Dermis microvascular lymphatic vessel endothelial cell (primary cell): ENCODE results near the gene IL34. TPM values are rescaled to one million over a fixed set of nuclear protein-coding genes. Genes with fewer than 3 reads are reported as not detected.
"Not testable (repeated sequence)": the region's sequence is repeated elsewhere in the genome, so short reads cannot be mapped to it uniquely, and the experiment has no call there.

Experiments used
- DNase-seq, 2 donors: peaks; one replicate each; pipeline versions ENCODE4 v3.0.0 to v3.0.0-alpha.2; 2010; ENCODE audit warnings: low read depth in 2 of 2
- total RNA-seq: library from RNA; depleted of rRNA; stranded (reverse); fragments of >200 nt; gene quantifications from 2 replicates; pipeline ENCODE4 v1.2.1, GENCODE V29; 2014

IL34 gene
- 4.9 and 6.7 TPM in 2 replicates for total RNA-seq

- peak; percentile 58 to 59 for DNase-seq
These were observed at the start of gene IL34 for GRCh38 chr16:70646260-70647241. Gene IL34, plus strand, starts transcription at chr16:70646559. Its CDS starts 389 bp downstream, at chr16:70646948.

DNA sequence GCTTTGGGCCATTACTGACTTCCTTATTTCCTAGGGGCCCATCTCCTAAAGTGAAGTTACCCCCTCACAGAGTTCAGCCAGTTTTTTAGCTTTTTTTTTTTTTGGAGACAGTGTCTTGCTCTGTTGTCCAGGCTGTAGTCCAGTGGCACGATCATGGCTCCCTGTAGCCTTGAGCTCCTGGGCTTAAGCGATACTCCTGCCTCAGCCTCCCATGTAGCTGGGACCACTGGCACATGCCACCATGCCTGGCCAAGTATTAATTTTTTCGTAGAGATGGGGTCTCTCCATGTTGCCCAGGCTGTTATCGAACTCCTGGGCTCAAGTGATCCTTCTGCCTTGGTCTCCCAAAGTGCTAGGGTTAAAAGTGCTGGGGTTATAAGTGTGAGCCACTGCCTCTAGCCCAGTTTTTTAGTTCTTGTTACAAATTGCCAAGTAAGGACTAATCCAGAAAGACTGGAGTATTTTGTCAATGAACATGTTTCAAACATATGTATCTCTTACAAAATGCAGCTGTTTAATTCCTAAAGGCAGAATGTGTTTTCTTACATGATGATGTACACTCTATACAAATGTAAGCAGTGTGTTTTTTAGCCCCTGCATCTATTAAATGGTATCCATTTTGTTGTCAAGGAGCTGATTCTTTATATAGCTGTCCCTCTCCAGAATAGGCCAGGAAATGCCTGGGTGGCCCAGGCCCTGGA is 49.1 kb upstream of the IL34 start:
- DNase-seq = no peak

DNA sequence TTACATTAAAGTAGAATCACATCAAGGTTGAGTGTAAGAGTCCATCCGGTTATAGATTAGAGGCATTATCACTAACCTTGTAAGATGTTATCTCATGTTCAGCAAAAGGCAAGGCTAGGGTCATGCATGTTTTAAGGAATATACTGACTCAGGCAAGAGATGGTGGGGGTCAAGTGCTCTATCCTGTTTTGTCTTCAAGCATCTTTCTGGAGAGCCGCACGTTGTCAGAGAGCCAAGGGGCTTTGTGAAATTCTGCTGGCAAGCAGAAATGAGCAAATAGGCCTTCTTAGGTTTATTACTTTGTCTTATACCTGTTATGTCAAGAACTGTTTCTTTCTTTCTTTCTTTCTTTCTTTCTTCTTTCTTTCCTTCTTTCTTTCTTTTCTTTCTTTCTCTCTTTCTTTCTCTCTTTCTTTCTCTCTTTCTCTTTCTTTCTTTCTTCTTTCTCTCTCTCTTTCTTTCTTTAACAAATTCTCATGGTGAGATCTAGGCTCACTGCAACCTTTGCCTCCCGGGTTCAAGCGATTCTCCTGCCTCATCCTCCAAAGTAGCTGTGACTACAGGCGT is 47.3 kb upstream of the IL34 start:
- no peak for DNase-seq

GRCh38 chr16:70600730-70601129 is 45.6 kb upstream of the IL34 start:
- no peak for DNase-seq

DNA sequence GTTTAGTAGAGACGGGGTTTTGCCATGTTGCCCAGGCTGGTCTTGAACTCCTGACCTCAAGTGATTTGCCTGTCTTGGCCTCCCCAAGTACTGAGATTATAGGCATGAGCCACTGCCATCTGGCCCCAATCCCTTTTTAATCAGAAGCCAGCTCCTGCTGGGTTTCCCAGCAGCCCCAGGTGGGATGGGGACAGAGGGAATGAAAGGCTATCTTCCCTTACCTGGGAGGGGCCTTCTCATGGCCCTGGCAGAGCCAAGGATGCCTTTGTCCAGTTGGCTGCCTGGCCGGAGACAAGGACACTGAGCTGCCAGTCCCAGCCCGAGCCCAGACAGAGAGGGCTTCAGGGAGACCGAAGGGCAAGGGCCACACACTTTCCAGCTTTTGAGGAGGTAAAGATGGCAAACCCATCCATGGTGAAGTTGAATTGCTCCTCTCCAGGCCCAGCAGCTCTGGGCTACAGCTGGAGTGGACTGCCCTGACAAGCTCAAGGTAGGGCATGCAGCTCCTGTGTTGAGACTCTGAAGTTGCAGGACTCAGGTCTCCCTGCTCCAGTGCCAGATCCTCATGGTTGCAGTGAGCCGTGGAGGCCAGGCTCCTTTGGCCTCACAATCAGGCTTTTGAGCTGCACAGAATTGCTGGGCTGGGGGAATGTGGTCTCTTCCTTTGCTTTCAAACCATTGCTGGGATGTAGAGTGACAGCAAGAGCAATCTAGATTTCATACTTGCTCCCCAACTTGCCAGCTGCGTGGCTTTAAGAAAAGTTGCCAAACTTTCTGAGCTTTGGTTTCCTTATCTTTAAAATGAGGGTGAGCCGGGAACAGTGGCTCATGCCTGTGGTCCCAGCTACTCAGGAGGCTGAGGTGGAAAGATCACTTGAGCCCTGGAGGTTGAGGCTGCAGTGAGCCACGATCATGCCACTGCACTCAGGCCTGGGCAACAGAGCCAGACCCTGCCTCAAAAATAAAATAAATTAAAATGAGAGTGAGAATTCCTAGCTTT is 44.5 kb upstream of the IL34 start:
- DNase-seq = no peak

GRCh38 chr16:70602831-70603230 is 43.5 kb upstream of the IL34 start:
- DNase-seq = no peak

- no peak for DNase-seq
These were observed 41.7 kb upstream of the IL34 start for GRCh38 chr16:70604407-70605282.

DNA sequence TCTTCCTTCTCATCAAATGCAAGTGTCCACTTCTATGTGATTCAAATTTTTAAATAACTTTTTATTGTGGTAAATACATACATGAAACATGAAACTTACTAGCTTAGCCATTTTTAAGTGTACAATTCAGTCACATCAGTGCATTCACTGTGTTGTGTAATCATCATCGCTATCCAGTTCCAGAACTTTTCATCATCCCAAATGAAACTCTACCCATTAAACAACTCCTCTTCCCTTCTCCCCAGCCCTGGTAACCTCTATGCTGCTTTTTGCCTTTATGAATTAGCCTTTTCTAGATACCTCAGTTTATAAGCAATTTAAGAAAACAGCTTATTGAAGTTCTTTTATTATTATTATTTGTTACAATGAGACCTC is 41.1 kb upstream of the IL34 start:
- no peak for DNase-seq

DNA sequence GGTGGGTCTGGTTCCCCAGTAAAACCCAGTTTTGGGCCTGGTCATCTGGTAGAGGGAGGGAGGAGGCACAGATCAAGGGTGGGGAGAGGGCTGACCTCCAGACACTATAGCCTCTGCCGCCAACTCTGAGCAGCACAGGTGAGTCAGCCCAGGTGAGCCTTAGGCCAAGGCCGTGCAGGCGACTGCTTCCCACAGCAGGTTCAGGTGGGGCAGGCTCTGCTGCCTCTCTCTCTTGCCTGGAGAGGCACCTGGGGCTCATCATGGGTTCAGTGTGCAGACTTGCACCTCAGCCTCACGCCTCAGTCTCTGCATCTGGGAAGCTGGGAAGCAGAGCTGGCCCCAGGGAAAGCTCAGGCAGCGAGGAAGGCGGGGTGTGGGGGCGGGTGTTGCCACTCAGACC is 37.8 kb upstream of the IL34 start:
- DNase-seq = no peak

DNA sequence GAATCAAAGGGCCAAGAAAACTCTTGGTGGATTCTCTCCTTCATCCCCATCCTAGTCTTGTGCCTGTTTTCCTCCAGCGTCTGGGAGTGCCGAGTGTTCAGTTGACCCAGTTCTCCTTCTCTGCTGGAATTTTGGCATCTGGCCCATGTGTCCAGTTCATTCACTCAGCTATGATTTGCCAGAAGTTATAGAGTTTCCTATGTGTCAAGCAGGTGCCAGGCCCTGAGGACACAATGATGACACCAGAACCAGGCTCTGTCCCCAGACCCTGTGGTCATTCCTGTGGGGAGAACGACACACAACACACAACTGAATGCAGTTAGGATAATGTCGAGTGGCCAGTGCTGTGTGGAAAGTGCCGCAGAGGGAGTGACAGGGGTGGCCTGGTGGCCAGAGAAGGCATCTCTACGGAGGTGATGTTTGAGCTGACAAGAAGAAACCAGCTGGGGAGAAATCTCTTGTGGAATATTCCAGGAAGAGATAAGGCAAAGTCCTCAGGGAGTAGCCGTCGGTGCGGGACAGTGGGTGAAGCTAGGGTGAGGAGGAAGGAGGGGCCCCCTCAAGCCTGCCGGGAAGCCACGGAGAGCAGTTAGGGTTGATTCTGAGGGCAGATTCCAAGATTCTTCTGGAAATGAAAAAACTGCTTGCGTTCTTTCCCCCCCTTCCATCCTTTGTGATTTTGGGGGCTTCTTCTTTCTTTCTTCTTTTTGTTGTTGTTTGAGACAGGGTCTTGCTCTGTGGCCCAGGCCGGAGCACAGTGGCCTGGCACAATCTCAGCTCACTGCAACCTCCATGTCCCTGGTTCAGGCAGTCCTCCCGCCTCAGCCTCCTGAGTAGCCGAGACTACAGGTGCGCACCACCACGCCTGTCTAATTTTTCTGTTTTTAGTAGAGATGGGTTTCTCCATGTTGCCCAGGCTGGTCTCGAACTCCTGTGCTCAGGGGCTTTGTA is 35.8 kb upstream of the IL34 start:
- no peak for DNase-seq

DNA sequence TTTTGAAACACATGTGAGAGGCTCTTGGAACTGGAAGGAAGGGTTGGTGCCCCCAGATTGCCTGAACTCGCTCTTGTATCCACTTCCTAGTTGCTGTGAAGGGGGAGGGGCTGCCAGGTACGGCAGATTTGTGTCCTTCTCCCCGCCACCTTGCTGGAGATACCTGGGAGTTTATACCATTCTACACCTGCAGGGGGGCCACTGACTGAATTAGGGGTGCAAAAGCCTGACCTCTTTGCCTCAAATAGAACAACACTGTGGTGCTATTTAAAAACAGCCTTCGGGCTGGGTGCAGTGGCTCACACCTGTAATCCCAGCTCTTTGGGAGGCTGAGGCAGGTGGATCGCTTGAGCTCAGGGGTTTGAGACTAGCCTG is 35.1 kb upstream of the IL34 start:
- DNase-seq = no peak

DNA sequence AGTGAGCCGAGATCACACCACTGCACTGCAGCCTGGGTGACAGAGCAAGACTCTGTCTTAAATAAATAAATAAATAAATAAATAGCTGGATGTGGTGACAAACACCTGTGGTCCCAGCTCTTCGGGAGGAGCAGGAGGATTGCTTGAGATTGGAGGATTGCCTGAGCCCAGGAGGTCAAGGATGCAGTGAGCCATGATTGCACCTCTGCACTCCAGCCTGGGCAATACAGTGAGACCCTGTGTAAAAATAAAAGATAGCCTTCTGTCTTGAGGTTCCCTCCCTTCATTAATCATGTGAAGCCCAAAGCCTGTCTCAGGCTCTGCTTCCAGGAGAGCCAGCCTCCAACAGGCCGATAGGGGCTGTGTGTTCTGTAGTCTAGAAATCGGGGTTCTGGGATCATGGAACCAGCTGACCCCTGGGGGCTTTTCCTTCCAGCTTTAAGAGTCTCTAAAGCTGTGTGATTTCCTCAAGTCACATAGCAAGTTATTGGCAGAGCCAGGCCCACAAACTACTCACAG is 34.5 kb upstream of the IL34 start:
- DNase-seq = no peak

DNA sequence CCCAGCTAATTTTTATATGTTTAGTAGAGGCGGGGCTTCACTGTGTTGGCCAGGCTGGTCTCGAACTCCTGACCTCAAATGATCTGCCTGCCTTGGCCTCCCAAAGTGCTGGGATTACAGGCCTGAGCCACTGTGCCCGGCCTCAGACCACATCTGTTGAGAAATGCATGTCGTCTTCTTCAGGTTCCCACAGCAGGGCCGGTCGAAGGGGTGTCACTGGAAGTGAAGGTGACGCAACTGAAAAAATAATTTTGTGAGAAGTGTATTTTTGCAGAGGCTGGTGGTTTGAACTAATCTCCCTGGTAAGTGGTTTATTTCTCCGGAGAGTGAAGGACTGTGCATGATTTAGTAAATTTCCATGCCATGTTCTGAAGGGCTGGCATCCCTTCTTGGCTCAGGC is 33.4 kb upstream of the IL34 start:
- no peak for DNase-seq

DNA sequence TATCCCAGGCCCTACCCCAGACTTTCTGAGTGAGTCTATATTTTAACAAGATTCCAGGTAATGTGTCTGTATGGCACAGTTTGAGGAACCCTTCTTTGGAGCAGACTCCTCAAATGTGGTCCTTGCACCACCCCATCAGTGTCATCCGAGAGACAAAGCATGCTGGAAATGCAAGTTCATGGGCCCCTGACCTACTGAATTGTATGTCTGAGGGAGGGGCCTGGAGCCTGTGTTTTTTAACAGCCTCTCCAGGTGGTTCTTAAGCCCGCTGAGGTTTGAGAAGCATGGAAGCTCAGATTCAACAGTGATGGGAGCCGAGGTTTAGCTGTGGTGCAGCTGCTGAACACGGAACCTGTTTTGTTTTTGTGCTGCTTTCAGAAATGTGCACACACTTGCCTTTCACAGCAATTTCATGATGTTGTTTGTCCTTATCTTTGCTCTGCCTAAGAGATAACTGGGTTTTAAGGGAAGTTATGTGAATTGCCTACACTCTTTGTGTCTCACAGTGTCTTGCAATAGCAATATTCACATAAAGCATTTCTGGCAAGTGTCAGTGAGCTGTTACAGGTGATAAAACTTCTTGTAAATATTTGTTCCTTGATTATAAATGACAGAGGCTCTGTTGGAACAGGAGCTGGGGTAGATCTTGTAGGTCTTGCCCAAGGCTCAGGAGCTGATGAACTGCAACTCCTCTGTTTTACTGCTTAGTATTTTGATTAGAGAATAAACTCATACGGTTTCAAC is 32.0 kb upstream of the IL34 start:
- no peak for DNase-seq

- no peak for DNase-seq
These were observed 30.4 kb upstream of the IL34 start for GRCh38 chr16:70615945-70616344.

GRCh38 chr16:70621864-70622263 is 24.5 kb upstream of the IL34 start:
- DNase-seq = not testable (repeated sequence)

DNA sequence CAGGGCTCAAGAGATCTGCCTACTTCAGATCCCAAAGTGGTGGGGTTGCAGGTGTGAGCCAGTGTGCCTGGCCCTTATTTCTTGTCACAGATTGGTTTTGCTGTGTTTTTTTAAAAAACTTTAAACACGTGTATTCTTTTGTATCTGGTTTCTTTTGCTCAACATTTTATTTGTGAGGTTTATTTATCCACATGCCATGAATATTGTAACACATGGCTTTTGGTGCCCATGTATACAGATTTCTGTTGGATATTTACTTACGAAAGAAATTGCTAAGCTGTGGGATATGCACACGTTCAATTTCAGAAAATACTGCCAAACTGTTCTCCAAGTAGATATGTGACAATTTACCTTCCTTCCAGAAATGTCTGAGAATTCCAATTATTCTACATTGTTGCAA is 18.7 kb upstream of the IL34 start:
- DNase-seq = no peak
